ENCODE data around the gene PTTG1. TPM values are rescaled to one million over a fixed set of nuclear protein-coding genes. Genes with fewer than 3 reads are reported as not detected.

Gene PTTG1
- total and polyA plus RNA-seq, 7 donors: 1.8 to 93.8 (median 11.9) TPM

- peaks cover 0 to 34% (median 18%) of the 10 kb centered on the region in 4 donors for H3K4me1 ChIP-seq
Measured at GRCh38 chr5:160468363-160468975, 46.8 kb downstream of the PTTG1 start.

GRCh38 chr5:160469156-160470144 lies 47.8 kb downstream of the PTTG1 start:
- Histone ChIP-seq H3K36me3 (no peaks in the 10 kb centered on the region), H3K4me1 (peaks cover 0 to 34% (median 18%) of the 10 kb centered on the region in 4 donors), H3K4me3 (no peak overlapping the region), H3K27ac (no peak overlapping the region), H3K9me3 (no peaks in the 10 kb centered on the region), H3K27me3 (no peaks in the 10 kb centered on the region)
- 59 to 81% methylated on average over 20 of the region's 20 CpGs for WGBS, 2 donors
- intact Hi-C loops (cut with DNase I): no loop called here
- DNase-seq: no peak
- TF ChIP-seq CTCF (IDR thresholded peaks at IDR 0.05) (no peak), EP300 (IDR thresholded peaks at IDR 0.05) (no peak), POLR2AphosphoS5 (IDR thresholded peaks at IDR 0.05) (no peak), POLR2A (IDR thresholded peaks at IDR 0.05) (no peak)

More at GRCh38 chr5:160468363-160468975, 46.8 kb downstream of the PTTG1 start:
- no peak for DNase-seq
- 9 to 19% methylated on average over 3 of the region's 3 CpGs for WGBS, 2 donors
- H3K9me3 ChIP-seq: no peaks in the 10 kb centered on the region
- intact Hi-C loops (cut with DNase I): no loop called here
- peak overlapping the region in 3 of 4 donors; percentile 34 to 57 (median 46) for H3K27ac ChIP-seq
- H3K4me3 ChIP-seq: peak overlapping the region in 3 of 4 donors; percentile 23 to 36 (median 24)
- H3K27me3 ChIP-seq: no peaks in the 10 kb centered on the region
- no peak for TF ChIP-seq POLR2A (IDR thresholded peaks at IDR 0.05)
- no peak for TF ChIP-seq EP300 (IDR thresholded peaks at IDR 0.05)
- no peak for TF ChIP-seq POLR2AphosphoS5 (IDR thresholded peaks at IDR 0.05)
- TF ChIP-seq CTCF (IDR thresholded peaks at IDR 0.05): no peak
- H3K36me3 ChIP-seq: no peaks in the 10 kb centered on the region

- WGBS, 2 donors: 20 to 27% methylated on average over 7 of the region's 7 CpGs
- no peak for DNase-seq
- H3K36me3 ChIP-seq: no peaks in the 10 kb centered on the region
- intact Hi-C loops (cut with DNase I): no loop called here
- no peak overlapping the region for H3K4me3 ChIP-seq
- TF ChIP-seq POLR2AphosphoS5 (IDR thresholded peaks at IDR 0.05) (no peak), POLR2A (IDR thresholded peaks at IDR 0.05) (no peak), CTCF (IDR thresholded peaks at IDR 0.05) (no peak), EP300 (IDR thresholded peaks at IDR 0.05) (no peak)
- no peaks in the 10 kb centered on the region for H3K27me3 ChIP-seq
- H3K9me3 ChIP-seq: no peaks in the 10 kb centered on the region
- H3K27ac ChIP-seq: peak overlapping the region in 2 of 4 donors; percentile 0 to 15
- peaks cover 0 to 34% (median 18%) of the 10 kb centered on the region in 4 donors for H3K4me1 ChIP-seq
Measured at GRCh38 chr5:160470437-160471361, 49.0 kb downstream of the PTTG1 start.

GRCh38 chr5:160471761-160472160 lies 50.1 kb downstream of the PTTG1 start:
- Histone ChIP-seq H3K9me3 (no peaks in the 10 kb centered on the region), H3K36me3 (no peaks in the 10 kb centered on the region), H3K27ac (no peak overlapping the region), H3K4me3 (no peak overlapping the region), H3K27me3 (no peaks in the 10 kb centered on the region), H3K4me1 (peaks cover 0 to 28% (median 17%) of the 10 kb centered on the region in 4 donors)
- DNase-seq: no peak
- no peak for TF ChIP-seq EP300 (IDR thresholded peaks at IDR 0.05)
- no peak for TF ChIP-seq POLR2AphosphoS5 (IDR thresholded peaks at IDR 0.05)
- no peak for TF ChIP-seq POLR2A (IDR thresholded peaks at IDR 0.05)
- TF ChIP-seq CTCF (IDR thresholded peaks at IDR 0.05): no peak
- intact Hi-C loops (cut with DNase I): no loop called here
- 68 to 71% methylated on average over 2 of the region's 2 CpGs for WGBS, 2 donors
